H1 (cell line): ENCODE data around the gene ATP2B3.

Experiments used
- CBX5 ChIP-seq: fragments of 300-800, 300-1000 bp; sonication (generic); IDR thresholded peaks from 2 replicates; pipeline ENCODE4 v1.7.1; 2016; ENCODE audit warnings: antibody characterized with exemption, low read length, low read depth
- CREB1 ChIP-seq: IDR thresholded peaks from 2 replicates; pipeline ENCODE4 v1.6.1; 2012; ENCODE audit warnings: inconsistent platforms
- POLR2A ChIP-seq, 2 experiments: IDR thresholded peaks; 1 replicate in 1 of 2; 2 replicates in 1 of 2; pipeline ENCODE4 v1.6.1; 2011; ENCODE audit warnings: low read depth in 2 of 2, low read length in 2 of 2, mild to moderate bottlenecking in 2 of 2; ENCODE audit errors: control extremely low read depth in 1 of 2
- POLR2AphosphoS5 ChIP-seq: IDR thresholded peaks from 2 replicates; pipeline ENCODE4 v1.6.1; 2011; ENCODE audit warnings: low read depth, low read length

GRCh38 chrX:153614818-153615217 lies 97.4 kb downstream of the ATP2B3 start:
- no peak for TF ChIP-seq CBX5
- TF ChIP-seq POLR2AphosphoS5, result no peak
- no peak for TF ChIP-seq POLR2A (IDR thresholded peaks at IDR 0.05; ENCODE audit: control extremely low read depth in 1 of 2, low read depth in 2 of 2, low read length in 2 of 2)
- TF ChIP-seq CREB1, result no peak
